C4-2B (cell line): ENCODE measurements around the gene SLC27A1.

ENCODE experiments used
- ZFX ChIP-seq: fragments of 450-650 bp; IDR thresholded peaks from 2 replicates; pipeline ENCODE4 v1.6.1; 2017
- TF ChIP-seq, protein P1 (sequence below): fragments of 450-650 bp; conservative IDR thresholded peaks from 2 replicates; pipeline ENCODE4 v1.5.1; 2017; ENCODE audit warnings: mild to moderate bottlenecking

DNA sequence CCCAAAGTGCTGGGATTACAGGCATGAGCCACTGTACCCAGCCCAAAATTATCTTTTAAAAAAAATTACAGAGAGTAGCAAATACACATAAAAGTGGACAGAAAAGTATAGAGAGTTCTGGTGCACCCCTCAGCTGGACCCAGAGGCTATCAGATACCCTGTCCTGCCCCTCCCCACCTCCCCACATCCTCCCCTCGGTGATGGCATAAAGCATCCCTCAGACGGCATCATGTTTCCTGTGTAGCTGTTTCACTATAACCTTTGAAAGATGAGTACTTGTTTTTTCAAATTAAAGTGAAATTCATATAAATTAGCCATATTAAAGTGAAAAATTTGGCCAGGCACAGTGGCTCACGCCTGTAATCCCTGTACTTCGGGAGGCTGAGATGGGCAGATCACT, 20.1 kb downstream of the SLC27A1 start:
- TF ChIP-seq, protein P1, sequence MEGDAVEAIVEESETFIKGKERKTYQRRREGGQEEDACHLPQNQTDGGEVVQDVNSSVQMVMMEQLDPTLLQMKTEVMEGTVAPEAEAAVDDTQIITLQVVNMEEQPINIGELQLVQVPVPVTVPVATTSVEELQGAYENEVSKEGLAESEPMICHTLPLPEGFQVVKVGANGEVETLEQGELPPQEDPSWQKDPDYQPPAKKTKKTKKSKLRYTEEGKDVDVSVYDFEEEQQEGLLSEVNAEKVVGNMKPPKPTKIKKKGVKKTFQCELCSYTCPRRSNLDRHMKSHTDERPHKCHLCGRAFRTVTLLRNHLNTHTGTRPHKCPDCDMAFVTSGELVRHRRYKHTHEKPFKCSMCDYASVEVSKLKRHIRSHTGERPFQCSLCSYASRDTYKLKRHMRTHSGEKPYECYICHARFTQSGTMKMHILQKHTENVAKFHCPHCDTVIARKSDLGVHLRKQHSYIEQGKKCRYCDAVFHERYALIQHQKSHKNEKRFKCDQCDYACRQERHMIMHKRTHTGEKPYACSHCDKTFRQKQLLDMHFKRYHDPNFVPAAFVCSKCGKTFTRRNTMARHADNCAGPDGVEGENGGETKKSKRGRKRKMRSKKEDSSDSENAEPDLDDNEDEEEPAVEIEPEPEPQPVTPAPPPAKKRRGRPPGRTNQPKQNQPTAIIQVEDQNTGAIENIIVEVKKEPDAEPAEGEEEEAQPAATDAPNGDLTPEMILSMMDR, result no peak
- no peak for TF ChIP-seq ZFX
